GM12801 (cell line): ENCODE results near the gene KHDC1L.

Experiments
- TF ChIP-seq, protein P1 (sequence below): IDR thresholded peaks from one replicate; pipeline ENCODE4 v1.5.1; 2011; ENCODE audit warnings: control low read depth; ENCODE audit not compliant: insufficient read length; ENCODE audit errors: extremely low read depth

The KHDC1L gene, protein sequence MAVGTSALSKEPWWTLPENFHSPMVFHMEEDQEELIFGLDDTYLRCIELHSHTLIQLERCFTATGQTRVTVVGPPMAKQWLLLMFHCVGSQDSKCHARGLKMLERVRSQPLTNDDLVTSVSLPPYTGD

DNA sequence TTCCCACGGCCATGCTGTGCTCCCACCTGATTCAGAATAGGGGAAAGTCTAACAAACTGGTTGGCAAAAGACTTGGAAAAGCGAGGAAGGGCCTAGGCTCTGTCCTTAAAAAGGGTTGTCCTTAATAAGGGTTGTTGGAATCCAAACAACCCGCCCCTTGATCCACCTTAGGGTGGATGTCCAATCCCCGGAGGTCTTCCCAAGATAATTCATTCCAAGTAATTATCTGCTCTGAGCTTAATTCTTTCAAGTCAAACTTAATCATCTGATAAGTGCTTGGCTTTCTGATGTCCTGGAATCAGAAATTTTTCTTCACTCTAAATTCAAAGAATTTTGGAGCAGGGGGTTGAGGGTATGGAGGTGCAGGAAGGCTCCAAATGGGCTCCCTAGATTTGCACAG, at the start of gene KHDC1L:
Gene KHDC1L, minus strand, starts transcription at position 101 of the 400 bp plus-strand sequence. Its CDS starts 88 bp downstream, at position 13.
- TF ChIP-seq, protein P1, sequence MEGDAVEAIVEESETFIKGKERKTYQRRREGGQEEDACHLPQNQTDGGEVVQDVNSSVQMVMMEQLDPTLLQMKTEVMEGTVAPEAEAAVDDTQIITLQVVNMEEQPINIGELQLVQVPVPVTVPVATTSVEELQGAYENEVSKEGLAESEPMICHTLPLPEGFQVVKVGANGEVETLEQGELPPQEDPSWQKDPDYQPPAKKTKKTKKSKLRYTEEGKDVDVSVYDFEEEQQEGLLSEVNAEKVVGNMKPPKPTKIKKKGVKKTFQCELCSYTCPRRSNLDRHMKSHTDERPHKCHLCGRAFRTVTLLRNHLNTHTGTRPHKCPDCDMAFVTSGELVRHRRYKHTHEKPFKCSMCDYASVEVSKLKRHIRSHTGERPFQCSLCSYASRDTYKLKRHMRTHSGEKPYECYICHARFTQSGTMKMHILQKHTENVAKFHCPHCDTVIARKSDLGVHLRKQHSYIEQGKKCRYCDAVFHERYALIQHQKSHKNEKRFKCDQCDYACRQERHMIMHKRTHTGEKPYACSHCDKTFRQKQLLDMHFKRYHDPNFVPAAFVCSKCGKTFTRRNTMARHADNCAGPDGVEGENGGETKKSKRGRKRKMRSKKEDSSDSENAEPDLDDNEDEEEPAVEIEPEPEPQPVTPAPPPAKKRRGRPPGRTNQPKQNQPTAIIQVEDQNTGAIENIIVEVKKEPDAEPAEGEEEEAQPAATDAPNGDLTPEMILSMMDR: no peak

DNA sequence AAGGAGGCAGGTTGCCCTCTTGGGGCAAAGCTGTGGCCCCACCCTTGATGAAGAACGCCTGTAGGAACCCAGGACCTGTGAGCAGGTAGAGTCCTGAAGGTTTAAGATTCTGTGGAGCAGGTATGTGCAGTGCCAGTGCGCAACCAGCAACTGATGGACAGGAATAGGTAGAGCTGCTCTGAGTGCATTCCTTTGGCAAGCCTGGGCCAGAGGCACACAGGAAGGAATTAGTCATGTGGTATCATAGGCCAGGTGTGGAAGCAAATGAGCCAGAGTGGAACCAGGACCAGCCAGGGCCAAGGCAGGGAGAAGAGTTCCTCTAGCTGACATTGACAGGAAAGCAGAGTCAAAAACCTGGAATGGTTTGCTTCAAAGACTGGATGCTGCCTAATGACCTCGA, 39.1 kb upstream of the KHDC1L start:
- TF ChIP-seq, protein P1: no peak

DNA sequence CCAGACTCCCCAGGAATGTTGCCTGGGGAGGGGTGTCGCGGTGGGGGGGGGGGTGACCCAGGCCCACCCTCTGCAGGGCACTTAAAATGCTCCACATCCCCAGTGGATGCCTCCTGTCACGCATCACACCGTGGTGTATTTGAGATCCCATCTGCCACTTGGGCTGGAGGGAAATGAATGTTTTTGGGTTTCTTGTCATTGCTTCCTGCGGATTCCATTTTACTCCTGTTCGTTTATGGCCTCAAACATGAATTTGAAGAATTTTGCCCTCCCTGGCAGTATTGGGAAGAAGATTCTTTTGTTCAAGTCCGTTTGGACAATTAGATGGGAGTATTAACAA, 38.2 kb upstream of the KHDC1L start:
- TF ChIP-seq, protein P1: no peak

GRCh38 chr6:73262671-73263569, 37.6 kb upstream of the KHDC1L start, which contains the start of gene KHDC1:
TSS of gene KHDC1 (minus strand) at chr6:73263196. CDS start at chr6:73242517, 20,679 bp downstream.
- TF ChIP-seq, protein P1: no peak

DNA sequence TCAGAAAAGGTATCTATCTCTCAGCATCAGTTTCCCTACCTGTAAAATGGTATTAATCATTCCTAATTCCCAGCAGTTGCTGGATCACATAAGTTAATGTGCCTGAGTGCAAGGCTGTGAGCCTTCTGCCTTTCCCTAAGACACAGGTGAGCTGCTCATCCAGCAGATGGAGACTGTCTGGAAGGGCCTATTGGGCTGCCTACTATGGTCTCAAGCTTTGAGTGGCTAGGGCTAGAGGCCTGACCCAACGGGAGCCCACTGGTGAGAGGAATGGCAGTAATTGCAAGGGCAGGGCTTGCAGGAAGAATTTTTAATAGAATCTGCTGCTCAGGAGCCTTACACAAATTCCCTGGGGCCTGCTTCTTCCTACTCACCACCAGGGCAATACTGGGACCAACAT, 33.4 kb upstream of the KHDC1L start:
- TF ChIP-seq, protein P1: no peak

DNA sequence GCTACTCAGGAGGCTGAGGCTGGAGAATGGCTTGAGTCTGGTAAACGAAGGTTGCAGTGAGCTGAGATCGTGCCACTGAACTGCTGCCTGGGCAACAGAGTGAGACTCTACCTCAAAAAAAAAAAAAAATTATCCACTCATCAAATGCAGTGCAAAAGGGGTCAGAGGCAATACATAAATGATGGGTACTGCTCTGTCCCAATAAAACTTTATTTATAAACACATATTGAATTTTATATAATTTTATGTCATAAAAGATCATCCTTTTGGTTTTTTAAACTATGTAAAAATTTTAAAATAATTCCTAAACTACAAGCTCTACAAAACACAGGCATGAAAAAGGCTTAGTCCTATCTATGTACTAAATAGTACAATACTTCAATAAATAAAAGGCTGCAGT, 27.4 kb upstream of the KHDC1L start:
- TF ChIP-seq, protein P1: no peak

- TF ChIP-seq, protein P1: no peak
Observed at GRCh38 chr6:73250016-73250415, 24.7 kb upstream of the KHDC1L start.
